Measurements from ENCODE around the gene WWC2. TPM values are rescaled to one million over a fixed set of nuclear protein-coding genes. Genes with fewer than 3 reads are reported as not detected.

Gene WWC2
- total RNA-seq, 1 donor from 2014 or later = 48.0 TPM

- no peak for TF ChIP-seq CTCF (IDR thresholded peaks at IDR 0.05)
- DNase-seq (ENCODE audit: low spot score) = no peak
- H3K9me3 Mint-ChIP-seq (ENCODE audit: low read depth) = no peaks in the 10 kb centered on the region
- no peak overlapping the region for H3K4me3 Mint-ChIP-seq (ENCODE audit: unreplicated experiment)
- peaks cover 60% of the 10 kb centered on the region for H3K4me1 Mint-ChIP-seq (ENCODE audit: low read depth)
- H3K27ac Mint-ChIP-seq (ENCODE audit: unreplicated experiment) = no peak overlapping the region
- no peaks in the 10 kb centered on the region for H3K27me3 Mint-ChIP-seq (ENCODE audit: low read depth)
- no peaks in the 10 kb centered on the region for H3K36me3 Mint-ChIP-seq (ENCODE audit: low read depth)
These were observed 79.1 kb downstream of the WWC2 start for GRCh38 chr4:183178201-183178600.

- no peak overlapping the region for H3K27ac Mint-ChIP-seq (ENCODE audit: unreplicated experiment)
- no peak overlapping the region for H3K4me3 Mint-ChIP-seq (ENCODE audit: unreplicated experiment)
- no peak for DNase-seq (ENCODE audit: low spot score)
- peaks cover 50% of the 10 kb centered on the region for H3K4me1 Mint-ChIP-seq (ENCODE audit: low read depth)
- no peak for TF ChIP-seq CTCF (IDR thresholded peaks at IDR 0.05)
- no peaks in the 10 kb centered on the region for H3K27me3 Mint-ChIP-seq (ENCODE audit: low read depth)
- no peaks in the 10 kb centered on the region for H3K36me3 Mint-ChIP-seq (ENCODE audit: low read depth)
- H3K9me3 Mint-ChIP-seq (ENCODE audit: low read depth) = peaks cover 3% of the 10 kb centered on the region
These were observed 81.0 kb downstream of the WWC2 start for GRCh38 chr4:183180096-183180495.

- H3K4me1 Mint-ChIP-seq (ENCODE audit: low read depth) = peaks cover 46% of the 10 kb centered on the region
- H3K4me3 Mint-ChIP-seq (ENCODE audit: unreplicated experiment) = no peak overlapping the region
- H3K27me3 Mint-ChIP-seq (ENCODE audit: low read depth) = no peaks in the 10 kb centered on the region
- H3K9me3 Mint-ChIP-seq (ENCODE audit: low read depth) = peaks cover 3% of the 10 kb centered on the region
- no peaks in the 10 kb centered on the region for H3K36me3 Mint-ChIP-seq (ENCODE audit: low read depth)
- no peak overlapping the region for H3K27ac Mint-ChIP-seq (ENCODE audit: unreplicated experiment)
- no peak for TF ChIP-seq CTCF (IDR thresholded peaks at IDR 0.05)
- DNase-seq (ENCODE audit: low spot score) = no peak
These were observed 81.6 kb downstream of the WWC2 start for GRCh38 chr4:183180621-183181020.

GRCh38 chr4:183181081-183181480 lies 82.0 kb downstream of the WWC2 start:
- no peak for TF ChIP-seq CTCF (IDR thresholded peaks at IDR 0.05)
- peaks cover 3% of the 10 kb centered on the region for H3K9me3 Mint-ChIP-seq (ENCODE audit: low read depth)
- no peaks in the 10 kb centered on the region for H3K36me3 Mint-ChIP-seq (ENCODE audit: low read depth)
- DNase-seq (ENCODE audit: low spot score) = no peak
- peaks cover 41% of the 10 kb centered on the region for H3K4me1 Mint-ChIP-seq (ENCODE audit: low read depth)
- H3K27me3 Mint-ChIP-seq (ENCODE audit: low read depth) = no peaks in the 10 kb centered on the region
- H3K27ac Mint-ChIP-seq (ENCODE audit: unreplicated experiment) = no peak overlapping the region
- no peak overlapping the region for H3K4me3 Mint-ChIP-seq (ENCODE audit: unreplicated experiment)

GRCh38 chr4:183182873-183183725 lies 84.0 kb downstream of the WWC2 start:
- peaks cover 3% of the 10 kb centered on the region for H3K9me3 Mint-ChIP-seq (ENCODE audit: low read depth)
- no peak for DNase-seq (ENCODE audit: low spot score)
- H3K36me3 Mint-ChIP-seq (ENCODE audit: low read depth) = no peaks in the 10 kb centered on the region
- no peaks in the 10 kb centered on the region for H3K27me3 Mint-ChIP-seq (ENCODE audit: low read depth)
- peaks cover 25% of the 10 kb centered on the region for H3K4me1 Mint-ChIP-seq (ENCODE audit: low read depth)
- H3K4me3 Mint-ChIP-seq (ENCODE audit: unreplicated experiment) = no peak overlapping the region
- no peak for TF ChIP-seq CTCF (IDR thresholded peaks at IDR 0.05)
- H3K27ac Mint-ChIP-seq (ENCODE audit: unreplicated experiment) = peak overlapping the region; percentile 13
